GM20000 (cell line): ENCODE measurements around the gene KANSL3.
"Not testable (repeated sequence)": the region's sequence is repeated elsewhere in the genome, so short reads cannot be mapped to it uniquely, and the experiment has no call there.

Experiments used
- DNase-seq: peaks from one replicate; pipeline ENCODE4 v3.0.0; 2012; ENCODE audit warnings: low spot score
- TF ChIP-seq, protein P1 (sequence below): IDR thresholded peaks from 2 replicates; pipeline ENCODE4 v1.5.1; 2012; ENCODE audit warnings: mild to moderate bottlenecking, control low read depth; ENCODE audit errors: extremely low read depth, missing control alignments

The KANSL3 gene

DNA sequence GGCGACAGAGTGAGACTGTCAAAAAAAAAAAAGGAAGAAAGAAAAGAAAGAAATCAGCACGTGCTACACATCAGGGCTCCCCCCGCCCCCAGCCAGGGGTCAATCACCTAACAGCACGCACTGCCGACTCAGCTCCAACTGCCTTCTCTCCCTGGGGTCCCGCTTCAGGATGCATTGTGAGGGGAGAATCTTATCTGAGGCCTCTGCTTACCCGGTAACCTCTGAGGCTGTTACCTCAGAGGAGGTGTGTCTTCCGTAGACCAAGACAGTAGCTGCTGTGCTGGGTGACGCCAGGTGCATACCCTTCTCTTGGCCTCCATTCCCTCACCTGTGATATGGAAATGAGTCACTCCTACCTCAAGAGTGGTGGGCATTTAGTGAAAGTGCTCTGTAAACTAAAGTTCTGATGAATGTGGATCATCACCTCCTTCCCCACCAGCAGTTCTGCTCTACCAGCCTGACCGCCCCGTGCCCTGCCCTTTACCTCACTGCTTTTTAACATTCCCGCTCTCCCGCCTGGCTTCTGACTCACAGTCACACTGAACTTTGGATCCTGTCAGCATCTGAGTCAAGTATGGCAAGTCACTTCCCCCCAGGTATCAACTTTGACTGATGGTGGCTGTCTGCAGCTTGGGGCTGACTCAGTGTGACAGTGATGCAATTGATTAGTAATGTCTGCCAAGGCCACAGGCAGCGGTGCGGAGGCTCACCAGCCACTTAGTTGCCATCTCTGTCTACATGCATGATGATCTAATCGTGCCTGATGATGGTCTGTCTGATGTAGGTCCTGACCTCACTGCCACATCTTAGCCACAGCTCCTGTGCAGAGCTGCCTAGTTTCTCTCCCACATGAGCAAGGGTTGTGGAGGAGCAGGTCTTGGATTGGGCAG is 81.4 kb downstream of the KANSL3 start:
- TF ChIP-seq, protein P1, sequence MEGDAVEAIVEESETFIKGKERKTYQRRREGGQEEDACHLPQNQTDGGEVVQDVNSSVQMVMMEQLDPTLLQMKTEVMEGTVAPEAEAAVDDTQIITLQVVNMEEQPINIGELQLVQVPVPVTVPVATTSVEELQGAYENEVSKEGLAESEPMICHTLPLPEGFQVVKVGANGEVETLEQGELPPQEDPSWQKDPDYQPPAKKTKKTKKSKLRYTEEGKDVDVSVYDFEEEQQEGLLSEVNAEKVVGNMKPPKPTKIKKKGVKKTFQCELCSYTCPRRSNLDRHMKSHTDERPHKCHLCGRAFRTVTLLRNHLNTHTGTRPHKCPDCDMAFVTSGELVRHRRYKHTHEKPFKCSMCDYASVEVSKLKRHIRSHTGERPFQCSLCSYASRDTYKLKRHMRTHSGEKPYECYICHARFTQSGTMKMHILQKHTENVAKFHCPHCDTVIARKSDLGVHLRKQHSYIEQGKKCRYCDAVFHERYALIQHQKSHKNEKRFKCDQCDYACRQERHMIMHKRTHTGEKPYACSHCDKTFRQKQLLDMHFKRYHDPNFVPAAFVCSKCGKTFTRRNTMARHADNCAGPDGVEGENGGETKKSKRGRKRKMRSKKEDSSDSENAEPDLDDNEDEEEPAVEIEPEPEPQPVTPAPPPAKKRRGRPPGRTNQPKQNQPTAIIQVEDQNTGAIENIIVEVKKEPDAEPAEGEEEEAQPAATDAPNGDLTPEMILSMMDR, result no peak
- no peak for DNase-seq

DNA sequence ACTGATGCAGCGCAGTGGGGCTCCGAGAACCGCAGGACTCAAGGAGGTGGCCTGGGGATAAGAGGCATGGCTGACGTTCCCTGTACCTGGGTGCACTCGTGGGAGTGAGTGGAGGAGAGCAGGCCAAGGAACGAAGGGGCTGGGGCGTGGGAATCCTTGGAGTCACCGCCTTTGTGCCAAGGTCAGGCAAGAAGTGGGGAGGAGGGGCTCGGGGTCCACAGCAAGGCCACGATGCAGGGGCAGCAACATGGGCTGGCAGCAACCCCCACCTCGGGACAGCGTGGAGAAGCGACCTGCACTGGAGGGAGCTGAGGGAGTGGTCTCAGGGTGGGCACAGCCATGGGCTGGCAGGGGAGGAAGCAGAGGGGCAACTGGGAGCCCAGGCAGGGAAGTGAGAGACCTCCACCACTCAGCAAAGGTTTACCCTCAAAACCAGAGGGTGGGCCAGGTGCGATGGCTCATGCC is 82.9 kb downstream of the KANSL3 start:
- no peak for DNase-seq
- TF ChIP-seq, protein P1, result no peak

DNA sequence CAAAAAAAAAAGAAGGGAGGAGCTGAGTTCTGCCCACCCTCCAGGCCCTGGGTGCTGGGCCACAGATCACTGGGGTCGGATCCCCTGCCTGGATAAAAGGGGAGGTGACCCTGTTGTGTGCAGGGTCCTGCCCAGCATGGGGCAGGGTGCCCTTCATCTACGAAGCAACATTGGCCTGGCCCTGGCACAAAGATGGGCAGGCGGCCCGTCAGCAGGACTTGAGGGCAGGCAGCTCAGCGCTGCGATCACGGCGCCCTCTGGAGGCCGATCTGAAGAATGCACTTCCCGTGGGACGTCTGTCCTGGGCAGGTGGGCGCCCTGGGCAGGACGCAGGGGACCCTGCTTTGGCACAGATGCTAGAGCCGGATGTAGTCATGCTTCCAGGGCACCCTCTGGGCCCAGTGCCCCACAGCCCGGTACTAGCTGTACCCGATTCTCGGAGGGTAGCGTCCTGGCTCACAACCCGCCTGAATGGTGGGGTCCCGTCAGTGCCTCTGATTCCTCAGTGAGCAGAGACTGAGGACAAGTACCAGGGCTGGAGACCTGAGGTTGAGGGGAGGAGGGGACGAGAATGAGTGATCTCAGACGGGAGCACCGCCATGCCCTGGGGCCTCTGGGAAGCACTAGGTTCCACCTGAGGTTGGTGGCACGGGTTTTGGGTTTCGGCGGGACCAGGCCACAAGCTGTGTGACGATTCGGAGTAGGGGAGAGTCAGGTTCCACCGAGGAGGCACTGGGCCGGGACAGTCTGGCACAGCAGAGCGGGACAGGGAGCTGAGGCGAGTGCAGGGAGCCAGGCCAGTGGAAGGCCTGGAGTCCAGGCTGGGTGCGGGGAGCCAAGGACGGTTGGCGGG is 83.6 kb downstream of the KANSL3 start:
- DNase-seq, result peak; percentile 85
- TF ChIP-seq, protein P1, result peak; percentile 77

DNA sequence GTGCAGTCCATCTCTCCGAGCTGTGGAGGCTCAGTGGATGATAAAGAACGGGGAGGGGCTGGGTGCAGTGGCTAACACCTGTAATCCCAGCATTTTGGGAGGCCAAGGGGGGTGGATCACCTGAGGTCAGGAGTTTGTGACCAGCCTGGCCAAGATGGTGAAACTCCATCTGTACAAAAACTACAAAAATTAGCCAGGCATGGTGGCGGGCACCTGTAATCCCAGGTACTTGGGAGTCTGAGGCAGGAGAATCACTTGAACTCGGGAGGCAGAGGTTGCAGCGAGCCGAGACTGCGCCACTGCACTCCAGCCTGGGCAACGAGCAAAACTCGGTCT is 84.2 kb downstream of the KANSL3 start:
- not testable (repeated sequence) for DNase-seq

DNA sequence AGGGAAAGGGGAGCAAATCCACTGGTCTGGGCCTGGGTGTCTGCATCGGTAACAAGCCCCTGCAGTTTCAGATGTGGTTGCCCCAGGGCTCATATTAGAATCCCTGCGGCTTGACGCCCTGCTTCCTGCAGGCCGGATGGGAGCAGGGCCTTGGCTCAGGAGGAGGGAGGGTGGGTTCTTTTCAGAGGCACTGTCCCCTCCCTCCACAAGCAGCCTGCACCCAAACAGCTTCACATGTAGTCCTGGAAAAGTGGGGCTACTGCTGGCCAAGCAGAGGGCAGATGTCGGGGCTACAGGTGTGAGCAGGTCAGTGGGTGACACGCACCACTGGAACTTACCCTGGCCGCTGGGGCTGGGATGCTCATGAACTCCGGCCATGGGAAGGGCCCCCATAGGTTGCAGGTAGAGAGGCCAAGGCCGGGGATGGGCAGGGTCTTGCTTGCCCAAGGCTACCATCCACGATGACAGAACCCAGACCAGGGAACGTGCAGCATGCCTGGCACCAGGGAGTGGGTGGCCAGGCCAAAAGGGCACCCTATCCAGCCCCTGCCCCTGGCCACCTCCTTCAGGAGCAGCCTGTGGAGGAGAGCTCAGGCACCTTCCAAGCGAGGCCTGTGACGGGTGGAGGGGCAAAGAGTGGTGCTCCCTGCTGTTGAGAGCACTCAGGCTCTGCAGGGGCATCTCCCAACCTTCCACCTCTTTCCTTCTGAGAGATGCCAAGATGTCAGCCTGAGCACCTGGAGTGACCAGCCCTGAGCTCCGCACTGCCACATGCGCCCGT is 84.7 kb downstream of the KANSL3 start:
- DNase-seq, result no peak
- TF ChIP-seq, protein P1, result no peak

DNA sequence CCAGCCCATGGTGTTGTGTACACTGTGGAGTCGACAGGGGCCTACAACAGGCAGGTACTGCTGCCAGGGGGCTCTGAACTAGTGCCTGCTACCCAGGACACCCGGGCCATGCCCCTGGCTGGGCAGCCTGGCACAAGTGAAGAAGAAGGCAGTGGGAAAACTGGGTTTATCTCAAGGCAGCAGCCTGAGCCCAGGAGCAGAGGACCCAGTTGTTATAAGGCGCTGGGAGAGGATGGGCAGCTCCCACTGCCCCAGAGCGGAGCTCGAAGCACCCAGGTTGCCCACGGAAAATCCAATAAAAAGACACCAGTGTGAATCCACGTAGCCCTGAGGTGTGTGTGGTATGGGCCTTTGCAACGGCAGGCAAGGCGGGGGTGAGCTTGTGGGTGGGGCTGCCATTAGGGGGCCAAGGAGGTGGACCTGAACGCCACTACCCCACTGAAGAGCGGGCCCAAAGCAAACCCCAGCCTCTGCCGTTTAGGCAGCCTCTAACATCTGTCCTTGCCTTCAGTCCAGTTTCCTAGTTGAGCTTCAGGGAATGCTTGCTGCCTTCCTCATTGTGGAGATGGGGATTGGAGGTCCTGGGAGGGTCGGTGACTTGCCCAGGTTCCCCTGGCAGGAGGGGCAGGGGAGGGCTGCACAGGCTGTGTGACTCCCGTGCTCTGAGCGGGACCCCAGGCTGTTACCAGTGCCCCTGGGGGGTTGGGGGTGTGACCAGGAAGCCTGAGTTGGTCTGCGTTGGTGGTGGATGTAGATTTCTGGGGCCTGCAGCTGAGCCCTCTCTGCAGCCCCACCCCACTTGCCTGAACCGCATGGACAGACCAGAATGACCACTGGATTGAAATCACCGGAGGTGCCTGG is 85.6 kb downstream of the KANSL3 start:
- DNase-seq, result no peak

More for the DNA sequence above, 85.6 kb downstream of the KANSL3 start:
- TF ChIP-seq, protein P1, result no peak
